CD4-positive, alpha-beta T cell treated with Interleukin-4 for 1 hour (primary cell): ENCODE results near the gene VPS52.
A peak's percentile ranks its signal among the peaks of the same experiment; 100 is the strongest.

ENCODE experiments used
- DNase-seq, 2 donors: peaks; one replicate each; pipeline ENCODE4 v3.0.0-alpha.2; 2020 to 2022

VPS52 gene

GRCh38 chr6:33271468-33272274 is at the start of gene VPS52, which contains the start of gene RPS18:
VPS52 (minus strand) TSS chr6:33271876; CDS start chr6:33271675, 201 bp downstream.
RPS18 (plus strand) TSS chr6:33272075; CDS start chr6:33272120, 45 bp downstream.
- peak; percentile 97 to 98 for DNase-seq

GRCh38 chr6:33321227-33321626 is 49.6 kb upstream of the VPS52 start:
- no peak for DNase-seq

GRCh38 chr6:33320315-33321181 is 48.9 kb upstream of the VPS52 start:
- no peak for DNase-seq

DNA sequence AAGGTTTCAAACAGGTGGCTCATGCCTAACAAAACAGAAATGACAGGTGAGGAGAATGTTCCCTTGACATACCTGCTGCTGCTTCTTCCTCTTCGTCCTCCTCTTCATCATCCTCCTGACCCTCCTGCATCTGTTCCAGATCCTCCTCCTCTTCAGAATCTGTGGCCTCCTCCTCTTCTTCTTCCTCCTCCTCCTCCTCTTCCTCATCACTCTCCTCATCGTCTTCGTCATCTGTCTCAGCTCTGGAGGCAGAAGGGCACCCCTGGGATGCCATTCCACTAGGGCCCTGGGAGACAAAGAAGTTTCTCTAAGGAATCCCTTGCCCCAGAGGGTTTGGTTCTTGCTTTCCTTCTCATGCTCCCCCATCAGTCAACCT is 48.3 kb upstream of the VPS52 start:
- DNase-seq = no peak

DNA sequence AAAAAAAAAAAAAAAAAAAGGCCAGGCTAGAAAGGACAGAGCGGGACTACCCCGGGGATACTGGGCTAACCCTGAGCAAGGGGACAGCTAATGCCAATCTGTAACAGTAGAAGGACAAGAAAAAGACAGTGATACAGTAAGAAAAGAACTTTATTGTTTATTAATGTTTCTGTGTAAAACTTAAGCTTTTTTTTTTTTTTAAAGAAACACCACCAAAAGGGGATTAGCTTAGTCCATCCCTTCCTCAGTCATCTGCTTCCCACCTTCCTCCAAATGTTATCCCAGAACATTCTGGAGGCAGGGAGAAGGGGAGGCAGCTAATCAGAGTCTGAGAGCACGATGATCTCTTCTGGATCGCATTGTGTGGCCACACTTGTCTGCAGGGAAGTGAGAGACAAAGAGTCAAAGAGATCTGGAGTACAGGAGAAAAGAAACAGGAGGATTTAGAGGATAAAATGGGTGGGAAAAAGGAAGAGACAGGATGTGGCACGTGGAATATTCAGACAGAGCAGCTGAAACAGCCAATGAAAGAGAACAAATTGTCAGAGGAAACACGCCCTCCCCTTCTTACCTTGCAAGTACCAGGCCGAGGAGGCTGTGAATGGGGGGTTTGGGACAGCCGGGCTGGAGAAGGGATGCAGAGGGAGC is 46.9 kb upstream of the VPS52 start:
- DNase-seq = no peak

GRCh38 chr6:33317669-33318425 is 46.2 kb upstream of the VPS52 start, which contains the start of gene ZBTB22:
ZBTB22 (minus strand) TSS chr6:33317744; CDS start chr6:33316916, 828 bp downstream.
- DNase-seq = peak; percentile 97 to 98

GRCh38 chr6:33317419-33317668 is 45.7 kb upstream of the VPS52 start:
- no peak for DNase-seq

GRCh38 chr6:33316603-33317418 is 45.1 kb upstream of the VPS52 start:
- DNase-seq = peak in 1 of 2 donors; percentile 38

GRCh38 chr6:33315793-33316602 is 44.3 kb upstream of the VPS52 start:
- DNase-seq = no peak

GRCh38 chr6:33314943-33315792 is 43.5 kb upstream of the VPS52 start:
- DNase-seq = peak in 1 of 2 donors; percentile 52

DNA sequence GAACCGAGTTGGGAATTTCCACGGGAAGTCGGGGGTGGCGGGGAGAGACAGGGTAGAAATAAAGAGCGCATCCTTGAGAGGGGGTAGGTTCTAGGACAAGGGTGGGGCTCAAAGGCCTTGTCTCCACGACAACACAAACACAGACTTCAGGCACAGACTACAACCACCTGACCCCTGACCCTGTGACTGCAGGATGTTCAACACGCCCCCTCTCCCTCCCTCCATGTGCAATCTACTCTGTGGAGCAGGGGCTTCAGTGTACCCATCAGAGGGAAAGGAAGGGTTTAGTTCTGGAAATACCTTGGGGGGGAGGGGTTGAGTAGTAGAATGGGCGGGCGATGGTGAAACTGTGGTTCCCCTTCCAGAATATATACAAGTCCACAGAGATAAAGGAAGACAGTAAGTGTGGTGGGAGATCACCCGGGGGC is 42.9 kb upstream of the VPS52 start:
- peak; percentile 92 to 93 for DNase-seq

GRCh38 chr6:33313709-33314514 is 42.2 kb upstream of the VPS52 start, which contains the start of gene TAPBP:
TAPBP (minus strand) TSS chr6:33314078; CDS start chr6:33314041, 37 bp downstream.
- peak; percentile 95 for DNase-seq

GRCh38 chr6:33313105-33313708 is 41.5 kb upstream of the VPS52 start:
- DNase-seq = peak in 1 of 2 donors; percentile 62

- DNase-seq = peak; percentile 94 to 95
These were observed 40.9 kb upstream of the VPS52 start for GRCh38 chr6:33312361-33313104.

- DNase-seq = no peak
These were observed 34.7 kb upstream of the VPS52 start for GRCh38 chr6:33306356-33306755.

DNA sequence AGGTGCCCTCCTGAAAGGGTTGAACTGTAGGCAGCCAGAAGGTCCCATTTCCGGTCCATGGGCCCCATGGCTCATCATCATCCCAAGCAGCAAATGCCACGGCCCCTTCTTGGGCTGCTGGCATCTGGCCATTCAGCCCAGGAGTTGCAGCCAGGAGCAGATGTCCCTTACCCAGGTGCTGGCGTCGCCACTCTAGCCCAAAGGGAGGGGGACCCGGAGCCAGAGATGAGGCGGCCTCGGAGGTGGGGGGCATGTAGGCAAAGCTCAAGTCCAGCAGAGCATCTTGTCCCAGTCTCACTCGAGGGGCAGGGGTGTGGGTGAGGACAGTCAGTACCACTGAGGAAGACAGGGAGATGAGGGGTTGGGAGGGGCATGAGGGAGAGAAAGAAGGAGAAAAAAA is 33.4 kb upstream of the VPS52 start:
- DNase-seq = no peak

GRCh38 chr6:33304216-33304615 is 32.5 kb upstream of the VPS52 start:
- DNase-seq = no peak

GRCh38 chr6:33301877-33302276 is 30.2 kb upstream of the VPS52 start:
- DNase-seq = no peak
